ENCODE results near the gene CADPS2. TPM values are rescaled to one million over a fixed set of nuclear protein-coding genes. Genes with fewer than 3 reads are reported as not detected.

The CADPS2 gene
- polyA plus RNA-seq, 1 donor (not counting 4 experiments of a cell fraction or from before 2014, with no cell fraction given): 0.35 TPM

DNA sequence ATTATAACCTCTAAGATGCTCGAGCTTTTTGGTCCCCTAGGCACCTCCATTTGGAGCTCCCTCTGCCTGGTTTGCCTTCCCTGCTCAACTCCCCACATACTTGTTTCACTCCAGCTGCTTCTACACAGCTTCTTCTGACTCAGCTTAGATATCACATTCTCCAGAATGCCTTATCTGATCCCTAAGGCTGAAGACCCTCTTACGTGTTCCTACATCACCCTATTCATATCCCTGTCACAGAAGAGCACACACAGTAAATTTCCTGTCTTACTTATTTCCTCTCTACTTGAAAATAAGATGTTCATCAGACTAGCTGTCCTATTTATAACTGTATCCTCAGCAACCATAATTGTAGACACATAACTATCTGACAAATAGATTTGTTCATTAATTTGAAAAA, 122.2 kb downstream of the CADPS2 start:
- no peak overlapping the region for H3K4me2 ChIP-seq (ENCODE audit: control insufficient read depth, extremely low read depth, insufficient read depth, low read depth, low read length)
- H3K4me1 ChIP-seq (ENCODE audit: control insufficient read depth, extremely low read depth, insufficient read depth, low read length): no peaks in the 10 kb centered on the region
- DNase-seq (ENCODE audit: low read depth, low spot score) (no peak), FAIRE-seq (no peak)
- no peak for TF ChIP-seq EZH2 (IDR thresholded peaks at IDR 0.05; ENCODE audit: low read length)
- TF ChIP-seq, protein P1, sequence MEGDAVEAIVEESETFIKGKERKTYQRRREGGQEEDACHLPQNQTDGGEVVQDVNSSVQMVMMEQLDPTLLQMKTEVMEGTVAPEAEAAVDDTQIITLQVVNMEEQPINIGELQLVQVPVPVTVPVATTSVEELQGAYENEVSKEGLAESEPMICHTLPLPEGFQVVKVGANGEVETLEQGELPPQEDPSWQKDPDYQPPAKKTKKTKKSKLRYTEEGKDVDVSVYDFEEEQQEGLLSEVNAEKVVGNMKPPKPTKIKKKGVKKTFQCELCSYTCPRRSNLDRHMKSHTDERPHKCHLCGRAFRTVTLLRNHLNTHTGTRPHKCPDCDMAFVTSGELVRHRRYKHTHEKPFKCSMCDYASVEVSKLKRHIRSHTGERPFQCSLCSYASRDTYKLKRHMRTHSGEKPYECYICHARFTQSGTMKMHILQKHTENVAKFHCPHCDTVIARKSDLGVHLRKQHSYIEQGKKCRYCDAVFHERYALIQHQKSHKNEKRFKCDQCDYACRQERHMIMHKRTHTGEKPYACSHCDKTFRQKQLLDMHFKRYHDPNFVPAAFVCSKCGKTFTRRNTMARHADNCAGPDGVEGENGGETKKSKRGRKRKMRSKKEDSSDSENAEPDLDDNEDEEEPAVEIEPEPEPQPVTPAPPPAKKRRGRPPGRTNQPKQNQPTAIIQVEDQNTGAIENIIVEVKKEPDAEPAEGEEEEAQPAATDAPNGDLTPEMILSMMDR (optimal IDR thresholded peaks at IDR 0.05 in 1 of 3, IDR thresholded peaks at IDR 0.05 in 1 of 3, conservative IDR thresholded peaks at IDR 0.05 in 1 of 3; ENCODE audit: extremely low read depth in 1 of 3, insufficient read depth in 2 of 3, low read length in 3 of 3): no peak
- H3K9me1 ChIP-seq (ENCODE audit: control insufficient read depth, extremely low read depth, insufficient read depth, low read length): no peaks in the 10 kb centered on the region
- H2AFZ ChIP-seq (ENCODE audit: control insufficient read depth, low read length): no peak overlapping the region
- H3K36me3 ChIP-seq (ENCODE audit: control insufficient read depth in 2 of 2, extremely low read depth in 1 of 2, insufficient read depth in 2 of 2, low read length in 2 of 2): no peaks in the 10 kb centered on the region
- H3K4me3 ChIP-seq (ENCODE audit: control insufficient read depth in 2 of 3, extremely low read depth in 1 of 3, insufficient read depth in 2 of 3, low read depth in 1 of 3, low read length in 3 of 3): no peak overlapping the region
- H3K79me2 ChIP-seq (ENCODE audit: control insufficient read depth, insufficient read depth, low read length): no peaks in the 10 kb centered on the region
- no peaks in the 10 kb centered on the region for H3K9me3 ChIP-seq (ENCODE audit: control insufficient read depth, low read depth, low read length)
- dilution Hi-C loops (cut with MboI; ENCODE audit: extremely low pct_ligation_motif_present, low sequenced_read_pairs): no loop called here
- no peak overlapping the region for H3K27ac ChIP-seq (ENCODE audit: control insufficient read depth, insufficient read depth, low read length)
- no peaks in the 10 kb centered on the region for H3K27me3 ChIP-seq (ENCODE audit: control insufficient read depth, extremely low read depth, insufficient read depth, low read length)
- H3K9ac ChIP-seq (ENCODE audit: control insufficient read depth, extremely low read depth, insufficient read depth, low read length): no peak overlapping the region
- H4K20me1 ChIP-seq (ENCODE audit: control insufficient read depth, extremely low read depth, insufficient read depth, low read length): no peaks in the 10 kb centered on the region

GRCh38 chr7:122762071-122762470, 124.2 kb downstream of the CADPS2 start:
- no peaks in the 10 kb centered on the region for H3K9me3 ChIP-seq (ENCODE audit: control insufficient read depth, low read depth, low read length)
- no peaks in the 10 kb centered on the region for H3K9me1 ChIP-seq (ENCODE audit: control insufficient read depth, extremely low read depth, insufficient read depth, low read length)
- no peaks in the 10 kb centered on the region for H3K79me2 ChIP-seq (ENCODE audit: control insufficient read depth, insufficient read depth, low read length)
- no peak overlapping the region for H3K4me2 ChIP-seq (ENCODE audit: control insufficient read depth, extremely low read depth, insufficient read depth, low read depth, low read length)
- H3K9ac ChIP-seq (ENCODE audit: control insufficient read depth, extremely low read depth, insufficient read depth, low read length): no peak overlapping the region
- no peak for FAIRE-seq
- dilution Hi-C loops (cut with MboI; ENCODE audit: extremely low pct_ligation_motif_present, low sequenced_read_pairs): no loop called here
- TF ChIP-seq, protein P1 (optimal IDR thresholded peaks at IDR 0.05 in 1 of 3, IDR thresholded peaks at IDR 0.05 in 1 of 3, conservative IDR thresholded peaks at IDR 0.05 in 1 of 3; ENCODE audit: extremely low read depth in 1 of 3, insufficient read depth in 2 of 3, low read length in 3 of 3): no peak
- TF ChIP-seq EZH2 (IDR thresholded peaks at IDR 0.05; ENCODE audit: low read length): no peak
- H2AFZ ChIP-seq (ENCODE audit: control insufficient read depth, low read length): no peak overlapping the region
- H3K36me3 ChIP-seq (ENCODE audit: control insufficient read depth in 2 of 2, extremely low read depth in 1 of 2, insufficient read depth in 2 of 2, low read length in 2 of 2): no peaks in the 10 kb centered on the region
- no peaks in the 10 kb centered on the region for H3K27me3 ChIP-seq (ENCODE audit: control insufficient read depth, extremely low read depth, insufficient read depth, low read length)
- H3K4me1 ChIP-seq (ENCODE audit: control insufficient read depth, extremely low read depth, insufficient read depth, low read length): no peaks in the 10 kb centered on the region
- DNase-seq (ENCODE audit: low read depth, low spot score): no peak
- H4K20me1 ChIP-seq (ENCODE audit: control insufficient read depth, extremely low read depth, insufficient read depth, low read length): no peaks in the 10 kb centered on the region
- H3K27ac ChIP-seq (ENCODE audit: control insufficient read depth, insufficient read depth, low read length): no peak overlapping the region
- no peak overlapping the region for H3K4me3 ChIP-seq (ENCODE audit: control insufficient read depth in 2 of 3, extremely low read depth in 1 of 3, insufficient read depth in 2 of 3, low read depth in 1 of 3, low read length in 3 of 3)

Measured in keratinocyte (primary cell).